H7 (cell line): ENCODE results near the gene TSPAN10. TPM values are rescaled to one million over a fixed set of nuclear protein-coding genes. Genes with fewer than 3 reads are reported as not detected.

ENCODE experiments used
- DNase-seq: peaks from one replicate; pipeline ENCODE4 v3.0.0; 2012
- H3K27me3 ChIP-seq: 2 replicates; pipeline ENCODE4 v1.6.0; 2011; ENCODE audit warnings: mild to moderate bottlenecking, low read length; ENCODE audit not compliant: control insufficient read depth, insufficient read depth
- H3K36me3 ChIP-seq: replicated peaks from 2 replicates; pipeline ENCODE4 v1.5.1; 2011; ENCODE audit warnings: low read length; ENCODE audit not compliant: control insufficient read depth, insufficient read depth
- H3K4me3 ChIP-seq: 2 replicates; pipeline ENCODE4 v1.5.1; 2011; ENCODE audit warnings: low read depth, mild to moderate bottlenecking, control low read depth, low read length, moderate library complexity; ENCODE audit not compliant: insufficient read depth
- total RNA-seq: library from RNA; depleted of rRNA; stranded (reverse); fragments of >200 nt; shearing (Covaris generic); gene quantifications from 2 replicates; pipeline ENCODE4 v1.2.3, GENCODE V29; 2014; rRNA removed

TSPAN10 gene
- total RNA-seq, 1 experiment from 2014 or later, result 0.76 TPM

GRCh38 chr17:81695211-81695610 lies 58.2 kb downstream of the TSPAN10 start:
- H3K27me3 ChIP-seq, result no peaks in the 10 kb centered on the region
- H3K36me3 ChIP-seq, result peaks cover 15% of the 10 kb centered on the region
- H3K4me3 ChIP-seq, result no peak overlapping the region
- DNase-seq, result no peak

GRCh38 chr17:81695801-81696200 lies 58.8 kb downstream of the TSPAN10 start:
- no peak for DNase-seq

GRCh38 chr17:81696218-81696941 lies 59.4 kb downstream of the TSPAN10 start:
- DNase-seq, result no peak
- Histone ChIP-seq H3K36me3 (peaks cover 17% of the 10 kb centered on the region), H3K27me3 (no peaks in the 10 kb centered on the region), H3K4me3 (no peak overlapping the region)

More at GRCh38 chr17:81695801-81696200, 58.8 kb downstream of the TSPAN10 start:
- Histone ChIP-seq H3K4me3 (no peak overlapping the region), H3K27me3 (no peaks in the 10 kb centered on the region), H3K36me3 (peaks cover 16% of the 10 kb centered on the region)

- Histone ChIP-seq H3K4me3 (no peak overlapping the region), H3K27me3 (no peaks in the 10 kb centered on the region)
- DNase-seq, result no peak
Observed at GRCh38 chr17:81697261-81698044, 60.5 kb downstream of the TSPAN10 start.

More at GRCh38 chr17:81697261-81698044, 60.5 kb downstream of the TSPAN10 start:
- H3K36me3 ChIP-seq, result peaks cover 15% of the 10 kb centered on the region

Other genes with a start within 250 kb of the TSPAN10 start
- gene BAHCC1, start 241.7 kb upstream of the TSPAN10 start, total RNA-seq, result 8.7 and 19.7 TPM in 2 replicates
- gene ACTG1, start 124.4 kb upstream of the TSPAN10 start, total RNA-seq, result 5,543 and 5,789 TPM in 2 replicates
- gene FSCN2, start 108.8 kb upstream of the TSPAN10 start, total RNA-seq, result 0.33 TPM in 1 of 2 replicates, not detected in the other
- gene FAAP100, start 84.8 kb upstream of the TSPAN10 start, total RNA-seq, result 40.4 and 46.6 TPM in 2 replicates
- gene NPLOC4, start 84 bp upstream of the TSPAN10 start, total RNA-seq, result 64.5 and 77.1 TPM in 2 replicates
- 19.0 and 22.7 TPM in 2 replicates for gene PDE6G, start 19.3 kb downstream of the TSPAN10 start, total RNA-seq
- 100 and 115 TPM in 2 replicates for gene OXLD1, start 29.4 kb downstream of the TSPAN10 start, total RNA-seq
- gene CCDC137, start 29.5 kb downstream of the TSPAN10 start, total RNA-seq, result 40.7 and 49.7 TPM in 2 replicates
- gene ARL16, start 46.6 kb downstream of the TSPAN10 start, total RNA-seq, result 47.4 and 74.6 TPM in 2 replicates
- 119 and 133 TPM in 2 replicates for gene HGS, start 46.8 kb downstream of the TSPAN10 start, total RNA-seq
- gene MRPL12, start 66.2 kb downstream of the TSPAN10 start, total RNA-seq, result 32.3 and 35.9 TPM in 2 replicates
- gene SLC25A10, start 75.1 kb downstream of the TSPAN10 start, total RNA-seq, result 50.6 and 56.7 TPM in 2 replicates
- gene GCGR, start 167.0 kb downstream of the TSPAN10 start, total RNA-seq, result 0.07 and 0.11 TPM in 2 replicates
- gene MCRIP1, start 196.1 kb downstream of the TSPAN10 start, total RNA-seq, result 180 and 204 TPM in 2 replicates
- gene PPP1R27, start 197.9 kb downstream of the TSPAN10 start, total RNA-seq, result not detected in 2 replicates
- gene P4HB, start 223.3 kb downstream of the TSPAN10 start, total RNA-seq, result 421 and 528 TPM in 2 replicates
- 127 and 158 TPM in 2 replicates for gene ARHGDIA, start 234.1 kb downstream of the TSPAN10 start, total RNA-seq